ENCODE measurements around the gene KLRC2.
"Not testable (repeated sequence)": the region's sequence is repeated elsewhere in the genome, so short reads cannot be mapped to it uniquely, and the experiment has no call there.

Gene KLRC2

GRCh38 chr12:10389904-10390303, 45.9 kb downstream of the KLRC2 start, which contains the start of gene KLRK1:
TSS of gene KLRK1 (minus strand) at chr12:10390041. CDS start at chr12:10388810, 1,231 bp downstream.
- no peak for DNase-seq (ENCODE audit: low read depth in 1 of 2, low spot score in 1 of 2)
- Histone ChIP-seq H3K27me3 (ENCODE audit: insufficient read depth, poor library complexity, severe bottlenecking) (no peaks in the 10 kb centered on the region), H3K27ac (replicated peaks) (no peak within 1 kb of the TSS), H3K4me3 (replicated peaks; ENCODE audit: insufficient read depth, low read length) (no peak within 1 kb of the TSS)
- TF ChIP-seq GABPA (IDR thresholded peaks at IDR 0.05; ENCODE audit: low read depth), result no peak
- TF ChIP-seq POLR2AphosphoS5 (IDR thresholded peaks at IDR 0.05; ENCODE audit: low read depth), result no peak
- TF ChIP-seq SPI1 (IDR thresholded peaks at IDR 0.05; ENCODE audit: borderline replicate concordance, low read depth), result no peak
- TF ChIP-seq, protein P1, sequence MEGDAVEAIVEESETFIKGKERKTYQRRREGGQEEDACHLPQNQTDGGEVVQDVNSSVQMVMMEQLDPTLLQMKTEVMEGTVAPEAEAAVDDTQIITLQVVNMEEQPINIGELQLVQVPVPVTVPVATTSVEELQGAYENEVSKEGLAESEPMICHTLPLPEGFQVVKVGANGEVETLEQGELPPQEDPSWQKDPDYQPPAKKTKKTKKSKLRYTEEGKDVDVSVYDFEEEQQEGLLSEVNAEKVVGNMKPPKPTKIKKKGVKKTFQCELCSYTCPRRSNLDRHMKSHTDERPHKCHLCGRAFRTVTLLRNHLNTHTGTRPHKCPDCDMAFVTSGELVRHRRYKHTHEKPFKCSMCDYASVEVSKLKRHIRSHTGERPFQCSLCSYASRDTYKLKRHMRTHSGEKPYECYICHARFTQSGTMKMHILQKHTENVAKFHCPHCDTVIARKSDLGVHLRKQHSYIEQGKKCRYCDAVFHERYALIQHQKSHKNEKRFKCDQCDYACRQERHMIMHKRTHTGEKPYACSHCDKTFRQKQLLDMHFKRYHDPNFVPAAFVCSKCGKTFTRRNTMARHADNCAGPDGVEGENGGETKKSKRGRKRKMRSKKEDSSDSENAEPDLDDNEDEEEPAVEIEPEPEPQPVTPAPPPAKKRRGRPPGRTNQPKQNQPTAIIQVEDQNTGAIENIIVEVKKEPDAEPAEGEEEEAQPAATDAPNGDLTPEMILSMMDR (IDR thresholded peaks at IDR 0.05; ENCODE audit: insufficient read depth, low read length), result no peak
- TF ChIP-seq REST (IDR thresholded peaks at IDR 0.05; ENCODE audit: insufficient replicate concordance, low read depth), result no peak

- no peaks in the 10 kb centered on the region for H3K27me3 ChIP-seq (ENCODE audit: insufficient read depth, poor library complexity, severe bottlenecking)
- TF ChIP-seq REST (IDR thresholded peaks at IDR 0.05; ENCODE audit: insufficient replicate concordance, low read depth) (no peak), POLR2AphosphoS5 (IDR thresholded peaks at IDR 0.05; ENCODE audit: low read depth) (no peak), SPI1 (IDR thresholded peaks at IDR 0.05; ENCODE audit: borderline replicate concordance, low read depth) (no peak), GABPA (IDR thresholded peaks at IDR 0.05; ENCODE audit: low read depth) (no peak)
- TF ChIP-seq, protein P1 (IDR thresholded peaks at IDR 0.05; ENCODE audit: insufficient read depth, low read length), result no peak
- DNase-seq (ENCODE audit: low read depth in 1 of 2, low spot score in 1 of 2), result no peak
- H3K4me3 ChIP-seq (replicated peaks; ENCODE audit: insufficient read depth, low read length), result no peak overlapping the region
- no peak overlapping the region for H3K27ac ChIP-seq (replicated peaks)
These were observed 47.0 kb downstream of the KLRC2 start for GRCh38 chr12:10388624-10389413.

DNA sequence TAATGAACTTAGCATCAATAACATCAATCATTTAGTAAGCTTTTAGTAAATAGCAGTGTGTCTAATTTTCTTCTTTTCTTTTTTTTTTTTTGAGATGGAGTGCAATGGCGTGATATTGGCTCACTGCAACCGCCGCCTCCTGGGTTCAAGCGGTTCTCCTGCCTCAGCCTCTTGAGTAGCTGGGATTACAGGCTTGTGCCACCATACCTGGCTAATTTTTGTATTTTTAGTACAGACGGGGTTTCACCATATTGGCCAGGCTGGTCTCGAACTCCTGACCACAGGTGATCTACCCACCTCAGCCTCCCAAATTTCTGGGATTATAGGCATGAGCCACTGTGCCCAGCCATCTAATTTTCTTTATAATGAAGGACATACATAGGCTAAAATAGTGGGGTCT, 48.3 kb downstream of the KLRC2 start:
- H3K4me3 ChIP-seq (replicated peaks; ENCODE audit: insufficient read depth, low read length); H3K27ac ChIP-seq (replicated peaks); H3K27me3 ChIP-seq (ENCODE audit: insufficient read depth, poor library complexity, severe bottlenecking); DNase-seq (ENCODE audit: low read depth in 1 of 2, low spot score in 1 of 2): not testable (repeated sequence)

DNA sequence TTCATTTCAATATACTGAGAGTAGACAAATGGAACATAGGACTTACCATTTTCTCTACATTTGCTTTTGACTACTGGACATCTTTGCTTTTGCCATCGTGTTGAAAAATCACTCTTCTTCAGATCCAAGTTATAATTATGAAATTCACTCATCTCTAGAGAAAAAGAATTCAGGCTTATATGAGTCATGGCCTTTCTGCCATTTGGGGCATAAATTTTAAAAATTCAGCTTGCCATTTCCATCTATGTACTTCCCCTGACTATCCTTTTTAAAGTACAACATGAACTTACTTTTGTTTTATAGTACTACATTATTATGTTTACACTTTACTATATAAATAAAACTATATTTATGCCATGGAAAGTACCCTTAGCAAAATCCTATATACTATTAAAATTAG, 49.0 kb downstream of the KLRC2 start:
- TF ChIP-seq, protein P1 (IDR thresholded peaks at IDR 0.05; ENCODE audit: insufficient read depth, low read length), result no peak
- TF ChIP-seq POLR2AphosphoS5 (IDR thresholded peaks at IDR 0.05; ENCODE audit: low read depth) (no peak), REST (IDR thresholded peaks at IDR 0.05; ENCODE audit: insufficient replicate concordance, low read depth) (no peak), GABPA (IDR thresholded peaks at IDR 0.05; ENCODE audit: low read depth) (no peak), SPI1 (IDR thresholded peaks at IDR 0.05; ENCODE audit: borderline replicate concordance, low read depth) (no peak)
- no peaks in the 10 kb centered on the region for H3K27me3 ChIP-seq (ENCODE audit: insufficient read depth, poor library complexity, severe bottlenecking)
- no peak overlapping the region for H3K27ac ChIP-seq (replicated peaks)
- DNase-seq (ENCODE audit: low read depth in 1 of 2, low spot score in 1 of 2), result no peak
- H3K4me3 ChIP-seq (replicated peaks; ENCODE audit: insufficient read depth, low read length), result no peak overlapping the region

All from HL-60 (cell line).